GM19452 (cell line): ENCODE results near the gene KRTAP10-9.
"Not testable (repeated sequence)": the region's sequence is repeated elsewhere in the genome, so short reads cannot be mapped to it uniquely, and the experiment has no call there.

Experiments
- ATAC-seq: cut with Tn5 transposase; IDR thresholded peaks from one replicate; pipeline ENCODE4 v1.9.1; 2021; ENCODE audit not compliant: unreplicated experiment

The KRTAP10-9 gene

DNA sequence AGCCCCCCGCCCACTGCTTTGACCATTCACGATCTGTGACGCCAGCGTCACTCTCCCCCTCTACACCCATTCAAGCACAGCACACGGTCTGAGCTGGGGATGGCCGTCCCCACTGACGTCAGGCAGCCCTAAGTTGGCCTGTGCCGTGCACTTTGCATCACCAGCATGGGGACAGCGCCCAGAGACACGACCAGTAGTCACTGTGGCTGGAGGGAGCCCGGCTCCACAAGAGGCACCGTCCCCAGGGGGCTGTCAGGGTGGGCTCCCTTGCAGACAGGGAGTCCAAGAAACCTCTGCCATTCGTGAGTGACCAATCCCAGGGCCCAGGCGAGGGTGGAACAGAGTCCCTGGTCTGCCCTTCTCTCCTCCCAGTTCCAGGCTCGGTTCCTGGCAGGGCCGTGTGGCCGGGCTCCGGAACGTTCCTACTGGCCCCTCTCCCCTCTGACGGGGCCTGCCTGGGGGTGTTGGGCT, 12.7 kb upstream of the KRTAP10-9 start:
- no peak for ATAC-seq

DNA sequence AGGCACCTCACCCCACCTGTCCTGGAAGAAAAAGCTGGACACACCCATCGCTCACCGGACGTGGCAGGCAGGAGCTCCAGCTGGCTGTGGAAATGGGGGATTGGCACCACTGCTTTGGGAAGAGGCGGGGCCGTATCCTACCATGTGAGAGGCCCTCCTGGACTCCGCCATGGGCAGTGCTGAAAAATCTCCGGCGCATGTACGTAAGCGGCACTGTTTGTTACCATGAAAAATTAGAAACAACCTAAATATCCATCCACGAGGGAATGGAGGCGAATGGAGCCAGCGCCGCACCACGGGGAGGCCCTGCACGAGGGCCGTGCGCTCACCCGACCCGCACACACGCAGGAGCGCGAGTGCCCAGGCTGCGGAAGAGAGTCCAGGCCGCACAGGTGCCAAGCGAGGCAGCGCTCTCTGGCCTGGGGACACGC, 11.9 kb upstream of the KRTAP10-9 start:
- ATAC-seq: no peak

DNA sequence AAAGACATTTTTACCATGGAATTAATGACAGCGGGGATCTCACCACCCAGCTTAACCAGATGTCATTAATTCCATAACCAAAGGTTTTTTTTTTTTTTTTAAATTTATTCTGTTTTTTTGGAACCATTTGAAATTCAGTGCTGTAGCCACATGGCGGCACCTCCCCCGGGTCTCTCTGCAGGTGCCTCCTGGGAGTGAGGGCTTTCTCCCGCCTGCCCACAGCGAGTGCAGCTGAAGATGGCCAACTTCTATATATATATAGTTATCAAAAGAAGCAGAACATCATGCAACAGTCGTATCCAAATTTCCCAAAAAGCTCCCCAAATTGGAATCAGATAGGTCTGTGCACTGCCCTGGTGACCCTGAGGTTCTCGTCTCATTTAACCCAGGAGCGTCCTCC, 11.4 kb upstream of the KRTAP10-9 start:
- ATAC-seq: no peak

- ATAC-seq: no peak
Observed at GRCh38 chr21:44615911-44616590, 10.8 kb upstream of the KRTAP10-9 start.

DNA sequence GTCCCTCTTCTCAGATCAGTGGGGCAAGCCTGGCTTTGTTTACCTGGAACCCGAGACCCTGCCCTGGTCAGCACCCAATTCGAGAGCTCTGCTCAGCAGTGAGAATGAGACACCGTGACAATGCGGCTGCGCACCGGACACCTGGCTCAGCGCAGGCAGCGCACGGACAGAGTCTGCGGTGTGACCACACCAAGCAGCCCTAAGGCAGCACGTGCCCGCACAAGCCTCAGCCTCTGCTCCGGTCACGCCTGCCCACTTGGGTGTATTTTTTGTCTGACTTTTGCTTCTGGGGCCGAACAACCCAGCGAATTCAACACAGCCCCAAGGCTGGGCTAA, 10.3 kb upstream of the KRTAP10-9 start:
- no peak for ATAC-seq

DNA sequence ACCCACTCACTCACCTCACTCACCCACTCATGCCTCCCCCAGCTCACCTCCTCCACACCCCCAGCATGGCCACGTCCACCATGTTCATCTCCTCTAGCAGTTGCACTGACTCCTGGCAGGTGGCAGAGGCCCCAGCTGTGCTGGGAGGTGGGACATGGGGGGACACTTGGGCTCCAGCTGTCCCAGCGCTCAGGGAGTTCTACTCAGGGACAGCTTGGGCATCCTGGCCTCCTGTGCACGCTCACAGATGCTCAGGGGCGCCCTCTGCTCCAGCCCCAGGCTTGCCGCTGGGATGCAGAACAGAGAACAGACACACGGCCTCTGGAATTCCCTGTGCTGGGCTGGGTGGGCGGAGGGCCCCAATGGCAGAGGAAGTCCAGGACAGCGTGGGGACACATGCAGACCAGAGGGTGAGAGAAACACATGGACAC, 9.8 kb upstream of the KRTAP10-9 start:
- no peak for ATAC-seq

DNA sequence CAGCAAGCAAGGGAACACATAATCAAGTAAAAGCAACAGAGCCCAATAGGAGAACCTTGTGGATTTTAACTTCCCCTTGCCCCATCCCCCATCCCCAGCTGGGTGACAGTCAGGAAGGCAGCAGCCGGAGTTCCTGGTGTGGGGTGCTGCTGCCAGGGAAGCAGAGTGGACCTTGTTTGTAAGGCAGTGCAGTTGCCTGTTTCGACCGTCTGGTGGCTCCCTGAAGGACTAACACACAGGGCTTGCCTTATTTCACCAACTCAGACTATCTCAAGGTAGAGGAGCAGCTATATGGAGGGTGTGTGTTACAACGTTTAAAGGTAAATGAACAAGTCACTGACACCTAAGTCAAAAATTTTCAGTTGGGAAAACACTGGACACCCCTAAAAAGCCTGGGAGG, 8.4 kb upstream of the KRTAP10-9 start:
- no peak for ATAC-seq

GRCh38 chr21:44618909-44619308, 8.0 kb upstream of the KRTAP10-9 start:
- ATAC-seq: no peak

GRCh38 chr21:44619886-44620285, 7.0 kb upstream of the KRTAP10-9 start:
- ATAC-seq: no peak

GRCh38 chr21:44623575-44623974, 3.3 kb upstream of the KRTAP10-9 start:
- ATAC-seq: no peak

DNA sequence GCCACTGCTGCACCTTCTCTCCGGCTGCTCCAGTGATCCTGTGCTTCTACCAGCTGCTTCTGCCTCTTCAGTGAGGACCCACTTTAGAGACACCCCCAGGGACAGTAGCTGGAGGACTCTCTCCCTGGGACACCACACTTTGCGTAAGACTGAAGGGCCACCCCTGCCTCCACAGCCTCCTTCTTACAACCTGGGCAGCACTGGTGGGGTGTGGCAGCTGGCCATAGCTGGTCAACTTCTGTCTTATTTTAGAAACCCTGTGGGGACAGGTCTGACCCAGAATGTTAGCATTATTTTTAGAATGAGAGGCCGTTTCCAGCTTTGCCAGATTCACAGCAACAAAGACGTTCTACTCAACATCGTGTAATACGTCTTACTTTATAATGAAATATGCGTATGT, 1.1 kb upstream of the KRTAP10-9 start:
- no peak for ATAC-seq

- ATAC-seq: no peak
Observed at GRCh38 chr21:44626262-44626661, 631 bp upstream of the KRTAP10-9 start.

- not testable (repeated sequence) for ATAC-seq
Observed at GRCh38 chr21:44627181-44627822, 409 bp downstream of the KRTAP10-9 start.

- ATAC-seq: not testable (repeated sequence)
Observed at GRCh38 chr21:44627831-44628233, 939 bp downstream of the KRTAP10-9 start.

DNA sequence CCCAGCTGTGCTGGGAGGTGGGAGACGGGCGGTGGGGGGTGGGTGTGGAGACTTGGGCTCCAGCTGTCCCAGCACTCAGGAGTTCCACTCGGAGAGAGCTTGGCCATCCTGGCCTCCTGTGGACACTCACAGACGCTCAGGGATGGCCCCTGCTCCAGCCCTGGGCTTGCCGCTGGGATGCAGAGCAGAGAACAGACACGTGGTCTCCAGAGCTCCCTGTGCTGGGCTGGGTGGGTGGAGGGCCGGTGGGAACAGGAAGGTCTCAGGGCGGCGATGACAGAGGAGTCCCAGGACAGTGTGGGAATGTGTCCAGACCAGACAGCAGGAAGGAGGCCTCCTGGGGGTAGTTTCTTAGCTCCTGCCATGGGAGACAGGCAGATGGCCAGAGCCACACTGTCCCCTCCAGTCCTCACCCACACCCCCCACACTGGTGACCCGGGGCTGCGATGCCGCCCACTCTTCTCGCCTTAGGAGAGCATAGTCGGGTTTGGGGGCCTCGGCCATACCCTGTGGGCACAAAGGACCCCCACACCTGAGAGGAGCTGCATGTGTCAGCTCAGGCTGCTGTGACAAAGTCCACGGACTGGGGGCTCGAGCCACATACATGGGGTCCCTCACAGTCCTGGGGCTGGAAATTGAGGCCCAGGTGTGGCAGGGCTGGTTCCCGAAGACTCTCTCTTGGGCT, 2.0 kb downstream of the KRTAP10-9 start:
- no peak for ATAC-seq

DNA sequence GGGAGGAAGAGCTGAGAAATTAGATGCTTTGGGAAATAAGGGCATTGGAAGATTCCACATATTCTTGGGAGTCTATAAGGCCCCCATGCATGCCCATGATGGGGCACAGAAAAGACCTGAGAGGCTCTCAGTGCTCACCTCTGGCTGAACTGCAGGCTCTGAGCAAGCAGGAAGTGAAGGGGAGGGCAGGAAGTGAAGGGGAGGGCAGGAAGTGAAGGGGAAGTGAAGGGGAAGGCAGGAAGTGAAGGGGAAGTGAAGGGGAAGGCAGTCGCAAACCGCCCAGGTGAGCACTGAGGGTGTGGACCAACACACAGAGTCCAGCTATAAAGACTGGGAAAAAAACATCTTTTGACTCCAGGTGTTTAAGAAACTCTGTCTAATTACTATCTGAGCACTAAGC, 3.5 kb downstream of the KRTAP10-9 start:
- ATAC-seq: no peak

- ATAC-seq: no peak
Observed at GRCh38 chr21:44632067-44632466, 5.2 kb downstream of the KRTAP10-9 start.

GRCh38 chr21:44636209-44637017, 9.5 kb downstream of the KRTAP10-9 start:
- ATAC-seq: no peak

GRCh38 chr21:44637018-44637850, 10.3 kb downstream of the KRTAP10-9 start, which contains the start of gene KRTAP10-10:
Gene KRTAP10-10 (plus strand): TSS chr21:44637356. CDS start chr21:44637418, 62 bp downstream.
- ATAC-seq: no peak

DNA sequence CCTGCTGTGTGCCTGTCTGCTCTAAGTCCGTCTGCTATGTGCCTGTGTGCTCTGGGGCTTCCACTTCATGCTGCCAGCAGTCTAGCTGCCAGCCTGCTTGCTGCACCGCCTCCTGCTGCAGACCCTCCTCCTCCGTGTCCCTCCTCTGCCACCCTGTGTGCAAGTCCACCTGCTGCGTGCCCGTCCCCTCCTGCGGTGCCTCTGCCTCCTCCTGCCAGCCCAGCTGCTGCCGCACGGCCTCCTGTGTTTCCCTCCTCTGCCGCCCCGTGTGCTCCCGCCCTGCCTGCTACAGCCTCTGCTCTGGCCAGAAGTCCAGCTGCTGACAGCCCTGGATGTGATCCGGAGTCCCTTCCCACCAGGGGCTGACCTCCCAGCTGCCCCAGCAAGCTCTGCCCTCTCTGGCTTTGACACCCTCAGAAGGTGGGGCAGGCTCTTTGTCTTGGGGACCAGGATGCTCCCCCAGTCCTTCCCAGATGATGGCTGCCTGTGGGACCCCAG, 11.0 kb downstream of the KRTAP10-9 start:
- not testable (repeated sequence) for ATAC-seq
